Stimulated activated CD8-positive, alpha-beta memory T cell treated with anti-CD3 and anti-CD28 coated beads, Interleukin-7, amount 100 ng/mL, for 4 hours (primary cell): Measurements from ENCODE around the gene PANK4.

ENCODE experiments used
- DNase-seq, 2 donors: peaks; one replicate each; pipeline ENCODE4 v3.0.0-alpha.2; 2020; ENCODE audit warnings: low read depth in 2 of 2

PANK4 gene

DNA sequence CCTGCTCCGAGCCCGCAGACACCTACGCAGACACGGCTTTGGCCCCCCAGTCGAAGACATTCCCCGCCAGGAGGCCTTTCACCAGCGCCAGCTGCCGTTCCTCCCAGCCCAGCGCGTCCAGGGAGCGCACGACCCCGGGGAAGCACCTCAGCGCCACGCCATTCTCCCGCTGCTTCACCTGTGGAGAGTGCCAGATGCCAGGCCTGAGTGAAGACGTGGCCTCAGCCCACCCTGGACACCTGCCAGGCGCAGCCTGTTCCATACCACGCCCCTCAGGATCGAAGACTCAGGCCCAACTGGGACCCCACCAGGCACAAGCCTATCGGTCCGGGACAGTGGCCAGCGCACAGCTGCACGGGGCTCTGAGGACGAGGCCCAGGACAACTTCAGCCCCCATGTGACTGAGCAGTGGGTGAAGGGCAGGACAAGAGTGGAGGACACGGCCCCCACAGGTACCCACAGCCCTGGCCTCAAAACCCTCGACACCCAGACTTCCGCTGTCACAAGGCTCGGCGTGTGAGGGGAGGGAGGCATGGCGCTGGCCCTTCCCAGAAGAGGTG, 13.5 kb downstream of the PANK4 start:
- DNase-seq: no peak

GRCh38 chr1:2510366-2511155, 15.8 kb downstream of the PANK4 start:
- DNase-seq: no peak

DNA sequence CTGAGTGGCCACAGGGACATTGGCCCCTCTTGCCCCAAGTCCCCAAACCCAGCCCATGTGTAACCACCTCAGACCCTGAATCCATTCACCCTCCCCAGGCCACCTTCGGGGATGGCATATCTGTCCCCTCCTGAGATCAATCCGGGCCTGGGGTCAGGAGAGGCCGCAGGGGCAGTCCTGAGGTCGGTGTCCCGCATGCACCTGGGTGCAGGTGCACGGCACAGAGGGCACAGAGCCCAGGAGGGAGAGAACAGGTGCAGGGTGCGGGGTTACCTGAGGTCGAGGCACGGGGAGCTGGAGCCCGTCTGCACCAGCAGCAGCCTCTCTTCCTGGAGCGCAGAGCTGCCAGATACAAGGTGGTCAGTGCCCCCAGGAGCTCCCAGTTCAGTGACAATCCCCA, 16.8 kb downstream of the PANK4 start:
- no peak for DNase-seq

DNA sequence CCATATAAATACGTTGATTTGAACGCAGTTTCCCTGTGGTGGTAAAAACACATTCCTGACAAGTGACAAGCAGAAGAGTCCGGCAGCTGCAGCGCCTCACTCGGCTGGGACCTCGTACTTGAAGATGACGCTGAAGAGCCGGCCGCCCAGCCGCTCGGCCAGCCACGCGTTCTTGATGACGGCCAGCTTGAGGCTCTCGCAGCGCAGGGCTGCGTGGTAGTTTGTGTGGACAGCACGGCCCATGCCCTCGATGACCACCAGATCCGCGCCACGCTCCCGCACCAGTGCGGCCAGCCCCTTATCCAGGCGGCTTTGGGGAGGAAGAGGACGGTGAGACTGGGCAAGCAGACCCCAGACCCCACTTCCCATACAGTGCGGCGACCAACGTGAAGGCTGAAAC, 17.6 kb downstream of the PANK4 start:
- DNase-seq: no peak

GRCh38 chr1:2508180-2508579, 18.2 kb downstream of the PANK4 start:
- no peak for DNase-seq

DNA sequence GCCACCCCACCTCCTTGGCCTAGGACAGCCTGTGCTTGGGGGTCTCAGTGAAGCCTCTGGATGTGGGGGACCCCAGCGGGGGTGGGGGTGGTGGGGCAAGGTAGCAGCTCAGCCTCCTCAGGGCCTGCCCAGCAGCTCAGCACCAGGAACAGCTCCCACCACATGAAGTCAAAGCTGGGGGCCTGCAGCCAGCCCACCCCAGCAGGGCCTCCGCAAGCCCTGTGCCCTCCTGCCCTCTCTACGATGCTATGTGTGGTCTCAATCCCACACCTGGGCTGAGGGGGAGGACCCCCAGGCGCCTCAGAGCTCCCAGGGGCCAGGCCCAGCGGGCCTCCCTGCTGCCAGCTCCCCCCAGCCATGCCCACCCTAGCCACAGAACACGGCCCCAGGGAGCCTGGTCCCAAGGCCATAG, 18.6 kb downstream of the PANK4 start:
- no peak for DNase-seq

- no peak for DNase-seq
These were observed 19.4 kb downstream of the PANK4 start for GRCh38 chr1:2506901-2507565.

DNA sequence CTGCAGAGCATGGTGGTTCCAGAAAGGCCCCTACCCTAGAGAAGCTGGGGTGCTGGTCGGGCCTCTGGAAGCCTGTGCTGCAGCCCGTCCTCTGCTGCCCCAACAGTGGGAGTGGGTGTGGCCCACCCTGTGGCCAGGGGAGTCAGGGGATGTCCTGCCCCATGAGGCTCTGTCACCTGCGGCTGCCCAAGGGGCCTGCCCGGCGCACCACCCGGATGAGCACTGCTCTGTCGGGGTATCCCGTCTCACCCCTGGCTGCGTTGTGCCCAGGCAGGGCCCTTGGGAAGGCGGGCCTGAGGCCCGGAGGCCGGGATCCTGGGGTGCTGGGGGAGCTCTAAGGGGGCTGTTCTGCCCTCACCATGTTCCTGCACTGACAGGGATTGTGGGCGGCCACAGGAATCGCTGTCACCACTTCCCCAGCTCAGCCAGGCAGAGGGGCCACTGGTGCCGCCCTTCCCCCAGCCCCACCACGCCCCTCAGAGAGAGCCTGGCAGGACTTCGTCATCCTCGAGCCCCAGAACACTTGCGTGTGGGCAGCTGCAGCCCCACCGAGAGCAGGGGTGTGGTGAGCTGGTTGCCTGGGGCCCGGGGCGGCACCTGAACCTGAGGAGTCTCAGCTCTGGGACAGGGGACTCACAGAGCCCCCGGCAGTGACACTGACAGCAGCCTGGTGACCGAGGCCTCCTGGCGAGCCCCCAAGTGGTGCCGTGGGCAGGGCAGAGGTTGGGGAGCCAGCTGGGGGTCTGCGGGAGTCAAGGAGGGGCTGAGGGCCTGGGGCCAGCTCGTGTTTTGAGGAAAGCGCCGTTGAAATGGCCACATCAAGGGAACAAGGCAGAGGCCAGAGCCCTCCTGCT, 20.2 kb downstream of the PANK4 start:
- no peak for DNase-seq

DNA sequence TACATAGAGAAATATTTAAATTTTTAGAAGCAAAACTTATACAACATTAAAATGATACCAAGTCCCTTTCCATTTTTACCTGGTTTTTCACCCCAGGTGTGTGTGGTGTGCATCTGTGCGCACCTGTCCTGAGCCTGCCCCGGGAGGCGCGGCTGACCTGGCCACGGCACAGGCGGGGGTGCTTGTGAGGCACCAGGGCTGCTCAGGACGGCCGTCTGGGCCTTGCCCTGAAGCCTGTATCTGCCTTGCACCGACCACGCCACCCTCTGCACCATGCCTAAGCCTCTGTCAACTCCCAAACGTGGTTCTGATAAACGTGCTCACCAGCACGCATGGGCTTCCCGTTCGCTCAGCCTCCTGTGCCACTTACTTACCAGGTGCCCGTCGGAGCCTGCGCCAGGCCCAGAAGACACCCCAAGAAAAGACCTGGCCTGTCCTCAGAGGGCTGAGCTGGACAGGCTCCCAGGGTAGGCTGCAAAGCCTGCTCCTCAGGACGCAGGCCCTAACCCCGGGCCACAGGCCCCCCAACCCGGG, 20.9 kb downstream of the PANK4 start:
- no peak for DNase-seq

- DNase-seq: no peak
These were observed 21.5 kb downstream of the PANK4 start for GRCh38 chr1:2504949-2505272.

DNA sequence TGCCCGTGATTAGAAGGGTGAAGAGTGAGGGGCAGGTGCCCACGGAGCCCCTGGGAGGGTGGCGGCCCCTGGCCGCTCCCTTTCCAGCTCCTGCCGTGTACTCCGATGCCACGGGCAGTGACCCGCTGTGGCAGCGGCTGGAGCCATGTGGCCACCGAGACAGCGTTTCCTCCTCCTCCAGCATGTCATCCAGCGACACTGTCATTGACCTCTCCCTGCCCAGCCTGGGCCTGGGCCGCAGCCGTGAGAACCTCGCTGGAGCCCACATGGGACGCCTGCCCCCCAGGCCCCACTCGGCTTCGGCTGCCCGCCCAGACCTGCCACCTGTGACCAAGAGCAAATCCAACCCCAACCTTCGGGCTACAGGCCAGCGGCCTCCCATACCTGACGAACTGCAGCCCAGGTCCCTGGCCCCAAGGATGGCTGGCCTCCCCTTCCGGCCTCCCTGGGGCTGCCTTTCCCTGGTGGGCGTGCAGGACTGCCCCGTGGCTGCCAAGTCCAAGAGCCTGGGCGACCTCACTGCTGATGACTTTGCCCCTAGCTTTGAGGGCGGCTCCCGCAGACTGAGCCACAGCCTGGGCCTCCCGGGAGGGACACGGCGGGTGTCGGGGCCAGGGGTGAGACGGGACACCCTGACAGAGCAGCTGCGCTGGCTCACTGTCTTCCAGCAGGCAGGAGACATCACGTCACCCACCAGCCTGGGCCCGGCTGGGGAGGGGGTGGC, 22.0 kb downstream of the PANK4 start:
- DNase-seq: no peak

DNA sequence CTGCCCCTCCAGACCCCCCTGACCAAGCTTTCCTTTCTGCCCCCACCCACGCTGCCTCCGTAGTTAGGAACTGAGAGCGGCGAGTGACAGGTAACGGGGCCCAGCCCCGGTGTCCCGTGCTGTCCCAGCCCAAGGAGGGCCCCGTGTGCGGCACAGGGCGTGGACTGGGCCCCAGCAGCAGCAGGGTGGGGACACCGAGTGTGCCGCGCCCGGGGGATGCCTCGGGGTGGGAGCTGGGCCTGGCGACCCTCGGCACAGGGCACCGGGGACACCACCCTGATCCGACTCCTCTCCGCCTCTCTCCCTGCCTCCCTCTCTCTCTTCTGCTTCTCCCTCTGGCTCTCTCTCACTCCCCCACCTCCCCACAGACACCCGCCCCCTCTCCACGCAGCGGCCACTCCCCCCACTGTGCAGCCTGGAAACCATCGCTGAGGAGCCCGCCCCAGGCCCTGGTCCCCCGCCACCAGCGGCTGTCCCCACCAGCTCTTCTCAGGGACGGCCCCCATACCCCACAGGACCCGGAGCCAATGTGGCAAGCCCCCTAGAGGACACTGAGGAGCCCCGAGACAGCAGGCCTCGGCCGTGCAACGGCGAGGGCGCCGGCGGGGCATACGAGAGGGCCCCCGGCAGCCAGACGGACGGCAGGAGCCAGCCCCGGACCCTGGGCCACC, 22.7 kb downstream of the PANK4 start:
- DNase-seq: no peak

- DNase-seq: no peak
These were observed 23.5 kb downstream of the PANK4 start for GRCh38 chr1:2502661-2503553.

- DNase-seq: no peak
These were observed 24.2 kb downstream of the PANK4 start for GRCh38 chr1:2502210-2502609.

- no peak for DNase-seq
These were observed 24.6 kb downstream of the PANK4 start for GRCh38 chr1:2501820-2502119.

DNA sequence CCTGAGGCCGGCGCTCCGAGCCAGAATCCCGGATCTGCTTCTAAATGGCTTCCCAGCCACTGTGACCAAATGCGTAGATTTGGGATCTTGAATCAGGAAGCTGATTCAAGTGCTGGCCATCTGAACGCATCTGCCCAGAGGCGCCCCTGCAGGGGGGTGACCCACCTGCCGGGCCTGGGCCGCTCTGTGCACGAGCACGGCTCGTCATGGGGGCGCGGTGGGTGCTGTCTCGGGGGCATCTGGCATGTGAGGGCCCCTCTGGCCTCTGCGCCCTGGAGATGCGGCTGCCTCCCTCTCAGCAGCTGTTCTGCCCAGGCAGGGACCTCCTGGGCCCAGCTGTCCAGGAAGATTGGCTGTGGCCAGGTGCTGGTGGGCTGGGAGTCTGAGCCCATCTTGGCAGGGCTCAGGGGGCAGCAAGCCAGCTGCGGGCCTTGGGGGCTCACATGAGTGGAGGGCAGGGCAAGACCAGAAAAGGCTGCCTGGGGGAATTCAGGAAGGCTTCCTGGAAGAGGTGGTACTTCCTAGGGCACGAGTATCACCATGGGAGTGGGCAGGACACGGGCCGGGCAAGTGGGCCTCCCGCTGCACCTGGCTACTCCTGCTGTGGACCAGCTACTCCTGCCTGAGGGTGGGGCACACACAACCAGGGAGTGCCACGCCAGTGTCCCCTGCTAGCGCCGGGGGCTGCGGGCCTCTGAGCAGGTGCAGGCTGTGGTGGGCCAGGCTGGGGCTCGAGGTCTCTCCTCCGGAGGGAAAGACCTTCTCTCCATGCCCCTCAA, 25.2 kb downstream of the PANK4 start:
- no peak for DNase-seq

DNA sequence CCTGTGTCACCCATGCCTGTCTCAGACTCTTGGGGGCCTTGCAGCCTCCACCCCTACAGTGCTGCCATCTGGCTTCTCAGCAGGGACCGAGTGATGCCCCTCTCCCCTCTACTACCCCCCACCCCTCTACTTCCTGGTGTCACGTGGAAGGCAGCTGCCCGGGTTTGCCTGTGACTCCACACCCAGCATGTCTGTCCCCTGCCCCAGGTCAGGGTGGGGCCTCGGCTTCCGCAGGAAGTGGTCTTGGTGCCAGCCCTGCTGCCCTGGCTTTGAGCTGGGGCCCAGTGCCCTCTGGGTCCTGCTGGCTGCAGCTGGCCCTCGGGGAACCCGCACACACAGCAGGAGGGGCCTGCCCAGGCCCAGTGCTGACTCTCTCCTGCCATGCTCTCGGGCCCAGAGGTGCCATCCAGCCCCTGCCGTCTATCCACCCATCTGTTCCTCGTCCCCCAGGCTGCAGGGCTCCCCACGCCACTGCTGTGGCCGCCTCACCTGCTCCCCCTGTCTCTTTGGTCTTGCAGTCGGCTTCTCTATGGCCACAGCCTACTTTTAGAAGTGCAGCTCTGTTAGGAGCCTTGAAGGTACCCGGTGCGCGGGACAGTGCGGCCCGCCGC, 26.3 kb downstream of the PANK4 start:
- DNase-seq: no peak

- no peak for DNase-seq
These were observed 27.1 kb downstream of the PANK4 start for GRCh38 chr1:2499260-2499659.

DNA sequence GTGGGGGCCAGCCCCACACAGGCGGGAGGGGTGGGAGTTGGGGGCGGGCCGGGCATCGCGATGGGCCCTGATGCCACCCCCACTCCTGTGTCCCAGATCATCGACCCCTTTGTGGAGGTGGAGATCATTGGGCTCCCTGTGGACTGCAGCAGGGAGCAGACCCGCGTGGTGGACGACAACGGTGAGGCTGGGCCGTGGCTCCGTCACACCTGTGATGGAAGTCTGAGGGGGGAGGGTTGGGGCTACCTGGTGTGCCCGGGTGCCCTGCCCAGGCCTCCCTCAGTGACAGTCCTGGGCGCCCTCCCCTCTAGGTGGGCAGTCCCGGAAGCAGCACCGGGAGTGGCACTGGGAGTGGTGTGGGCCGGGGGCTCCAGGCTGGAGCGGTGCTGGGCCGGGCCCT, 27.7 kb downstream of the PANK4 start:
- DNase-seq: no peak
